GM12801 (cell line): ENCODE results near the gene APRT.

Experiments used
- CTCF ChIP-seq: IDR thresholded peaks from one replicate; pipeline ENCODE4 v1.5.1; 2011; ENCODE audit warnings: control low read depth; ENCODE audit not compliant: insufficient read length; ENCODE audit errors: extremely low read depth

Gene APRT

GRCh38 chr16:88847654-88848053 lies 35.9 kb upstream of the APRT start:
- no peak for TF ChIP-seq CTCF

GRCh38 chr16:88846088-88846487 lies 34.4 kb upstream of the APRT start:
- no peak for TF ChIP-seq CTCF

GRCh38 chr16:88844419-88845036 lies 32.8 kb upstream of the APRT start:
- TF ChIP-seq CTCF: no peak

- no peak for TF ChIP-seq CTCF
Observed at GRCh38 chr16:88843256-88843655, 31.5 kb upstream of the APRT start.

- TF ChIP-seq CTCF: no peak
Observed at GRCh38 chr16:88842806-88843205, 31.1 kb upstream of the APRT start.

GRCh38 chr16:88842308-88842756 lies 30.6 kb upstream of the APRT start:
- no peak for TF ChIP-seq CTCF

GRCh38 chr16:88841521-88842307 lies 30.0 kb upstream of the APRT start:
- no peak for TF ChIP-seq CTCF
